ENCODE measurements around the gene MAL. TPM values are rescaled to one million over a fixed set of nuclear protein-coding genes. Genes with fewer than 3 reads are reported as not detected.

The MAL gene
- polyA plus RNA-seq, 1 of the 3 experiments (the other 2 are of a cell fraction): not detected

DNA sequence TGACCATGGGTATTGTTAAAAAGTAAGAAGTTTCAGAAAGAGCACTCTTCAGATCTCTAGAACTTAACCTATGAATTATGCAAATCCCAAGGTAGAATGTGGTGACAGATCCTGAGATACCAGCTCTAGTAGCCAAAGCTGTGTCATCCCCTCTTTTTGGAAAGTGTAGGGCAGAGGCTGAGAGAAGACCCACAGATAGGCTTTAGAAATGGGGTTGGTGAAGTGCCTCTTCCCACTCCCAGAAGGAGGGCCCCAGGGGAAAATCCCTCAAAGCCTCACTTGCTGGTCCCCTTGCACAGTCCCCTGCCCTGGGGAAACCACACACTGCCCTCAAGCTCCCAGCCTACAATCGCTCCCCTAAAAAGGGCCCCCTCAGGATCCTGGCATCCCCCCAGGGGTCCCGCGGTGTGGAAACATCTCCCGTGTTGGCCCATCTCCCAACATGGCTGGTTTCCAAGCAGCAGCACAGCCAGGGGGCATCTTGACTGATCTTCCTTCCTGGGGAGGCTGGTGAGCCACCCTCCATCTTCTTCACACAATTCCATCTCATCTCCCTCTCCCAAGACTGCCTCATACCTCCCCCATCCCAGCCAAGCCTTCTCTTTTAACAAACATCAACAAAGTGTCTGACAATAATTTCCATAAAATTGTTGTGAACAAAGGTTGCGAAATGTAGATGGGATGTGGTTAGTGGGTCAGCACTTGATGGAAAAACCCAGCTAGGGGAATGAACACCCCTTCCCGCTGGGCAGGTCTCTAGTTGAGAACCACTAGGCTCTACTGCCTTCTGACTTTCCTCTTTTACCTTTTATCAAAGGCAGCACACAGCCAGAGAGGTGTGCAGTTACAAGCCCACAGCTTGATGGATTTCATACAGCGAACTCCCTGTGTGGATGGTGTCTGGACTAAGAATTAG is 25.1 kb downstream of the MAL start:
- 9% methylated on average over 7 of the region's 7 CpGs for WGBS (ENCODE audit: low lambda C conversion rate)
- no peak overlapping the region for H2AFZ ChIP-seq (ENCODE audit: low read depth)
- H3K79me2 ChIP-seq (ENCODE audit: insufficient read depth): no peaks in the 10 kb centered on the region
- H3K4me3 ChIP-seq (ENCODE audit: low read depth in 2 of 2, low read length in 1 of 2): no peak overlapping the region
- H3F3A ChIP-seq (replicated peaks; ENCODE audit: insufficient read depth): no peaks in the 10 kb centered on the region
- DNase-seq: no peak
- peaks cover 66% of the 10 kb centered on the region for H3K27me3 ChIP-seq (ENCODE audit: insufficient read depth)
- POLR2A ChIA-PET: no interaction called here
- no peak overlapping the region for H3K9ac ChIP-seq
- H3K9me3 ChIP-seq: no peaks in the 10 kb centered on the region
- TF ChIP-seq CHD2 (IDR thresholded peaks at IDR 0.05; ENCODE audit: low read length, partially characterized antibody) (no peak), FOXJ3 (CRISPR knock-in tag; IDR thresholded peaks at IDR 0.05) (no peak), GABPA (IDR thresholded peaks at IDR 0.05; ENCODE audit: low read depth) (no peak), MEF2A (IDR thresholded peaks at IDR 0.05; ENCODE audit: borderline replicate concordance, low read depth) (no peak), FOSL2 (IDR thresholded peaks at IDR 0.05; ENCODE audit: borderline replicate concordance, low read depth) (no peak), RCOR1 (IDR thresholded peaks at IDR 0.05; ENCODE audit: low read length) (no peak), EZH2phosphoT487 (IDR thresholded peaks at IDR 0.05; ENCODE audit: borderline replicate concordance, low read depth) (no peak), SIN3A (IDR thresholded peaks at IDR 0.05; ENCODE audit: borderline replicate concordance, low read depth, low read length) (no peak), TEAD4 (IDR thresholded peaks at IDR 0.05; ENCODE audit: borderline replicate concordance, insufficient read depth) (no peak), NFIC (IDR thresholded peaks at IDR 0.05; ENCODE audit: borderline replicate concordance) (no peak), SMC3 (IDR thresholded peaks at IDR 0.05; ENCODE audit: low read depth, low read length) (no peak), ELF1 (IDR thresholded peaks at IDR 0.05) (no peak), MXI1 (IDR thresholded peaks at IDR 0.05; ENCODE audit: low read depth, low read length) (no peak)
- TF ChIP-seq, protein P1, sequence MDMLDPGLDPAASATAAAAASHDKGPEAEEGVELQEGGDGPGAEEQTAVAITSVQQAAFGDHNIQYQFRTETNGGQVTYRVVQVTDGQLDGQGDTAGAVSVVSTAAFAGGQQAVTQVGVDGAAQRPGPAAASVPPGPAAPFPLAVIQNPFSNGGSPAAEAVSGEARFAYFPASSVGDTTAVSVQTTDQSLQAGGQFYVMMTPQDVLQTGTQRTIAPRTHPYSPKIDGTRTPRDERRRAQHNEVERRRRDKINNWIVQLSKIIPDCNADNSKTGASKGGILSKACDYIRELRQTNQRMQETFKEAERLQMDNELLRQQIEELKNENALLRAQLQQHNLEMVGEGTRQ (IDR thresholded peaks at IDR 0.05; ENCODE audit: borderline replicate concordance, low read depth, low read length): no peak
- TF ChIP-seq, protein P2, sequence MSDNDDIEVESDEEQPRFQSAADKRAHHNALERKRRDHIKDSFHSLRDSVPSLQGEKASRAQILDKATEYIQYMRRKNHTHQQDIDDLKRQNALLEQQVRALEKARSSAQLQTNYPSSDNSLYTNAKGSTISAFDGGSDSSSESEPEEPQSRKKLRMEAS (IDR thresholded peaks at IDR 0.05; ENCODE audit: low read depth): no peak
- TF ChIP-seq, protein P3, sequence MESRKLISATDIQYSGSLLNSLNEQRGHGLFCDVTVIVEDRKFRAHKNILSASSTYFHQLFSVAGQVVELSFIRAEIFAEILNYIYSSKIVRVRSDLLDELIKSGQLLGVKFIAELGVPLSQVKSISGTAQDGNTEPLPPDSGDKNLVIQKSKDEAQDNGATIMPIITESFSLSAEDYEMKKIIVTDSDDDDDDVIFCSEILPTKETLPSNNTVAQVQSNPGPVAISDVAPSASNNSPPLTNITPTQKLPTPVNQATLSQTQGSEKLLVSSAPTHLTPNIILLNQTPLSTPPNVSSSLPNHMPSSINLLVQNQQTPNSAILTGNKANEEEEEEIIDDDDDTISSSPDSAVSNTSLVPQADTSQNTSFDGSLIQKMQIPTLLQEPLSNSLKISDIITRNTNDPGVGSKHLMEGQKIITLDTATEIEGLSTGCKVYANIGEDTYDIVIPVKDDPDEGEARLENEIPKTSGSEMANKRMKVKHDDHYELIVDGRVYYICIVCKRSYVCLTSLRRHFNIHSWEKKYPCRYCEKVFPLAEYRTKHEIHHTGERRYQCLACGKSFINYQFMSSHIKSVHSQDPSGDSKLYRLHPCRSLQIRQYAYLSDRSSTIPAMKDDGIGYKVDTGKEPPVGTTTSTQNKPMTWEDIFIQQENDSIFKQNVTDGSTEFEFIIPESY (IDR thresholded peaks at IDR 0.05; ENCODE audit: borderline replicate concordance, low read depth): no peak
- H3K9me2 ChIP-seq: no peaks in the 10 kb centered on the region
- no peaks in the 10 kb centered on the region for H3K4me1 ChIP-seq (ENCODE audit: control insufficient read depth in 1 of 2, insufficient read depth in 2 of 2, low read depth in 1 of 2, low read length in 1 of 2)
- no peaks in the 10 kb centered on the region for H3K36me3 ChIP-seq (replicated peaks in 1 of 2; ENCODE audit: control insufficient read depth in 1 of 2, insufficient read depth in 2 of 2, low read length in 1 of 2)
- H4K20me1 ChIP-seq (ENCODE audit: insufficient read depth): no peaks in the 10 kb centered on the region
- CTCF ChIA-PET: interaction anchor here (1.1 to 1.8 kb wide), 3 partner anchors 12 to 65 kb away, joined by 3 to 6 read pairs (median 4); no protein-coding TSS in a partner anchor
- no peak overlapping the region for H3K27ac ChIP-seq (ENCODE audit: low read depth in 2 of 2, low read length in 1 of 2)
- no peak overlapping the region for H3K4me2 ChIP-seq

All from SK-N-SH (cell line).